CD14-positive monocyte (primary cell): ENCODE measurements around the gene CHRD. TPM values are rescaled to one million over a fixed set of nuclear protein-coding genes. Genes with fewer than 3 reads are reported as not detected.

Experiments
- DNase-seq, 3 donors: peaks; one replicate each; pipeline ENCODE4 v3.0.0-alpha.2; 2011 to 2022
- H2AFZ ChIP-seq: 2 replicates; pipeline ENCODE4 v1.6.0; 2012; ENCODE audit warnings: mild to moderate bottlenecking, low read depth, low read length, inconsistent platforms; ENCODE audit not compliant: insufficient read depth, poor library complexity, severe bottlenecking
- H3K27ac ChIP-seq, 2 donors: 1 replicate in 1 of 2; 2 replicates in 1 of 2; pipeline ENCODE4 v1.5.1; 2012 to 2013; ENCODE audit warnings: low read length in 2 of 2, control low read depth in 1 of 2, inconsistent platforms in 1 of 2, low read depth in 1 of 2, mild to moderate bottlenecking in 1 of 2
- H3K27me3 ChIP-seq, 2 donors: one replicate each; pipeline versions ENCODE4 v1.6.0 to v1.6.1; 2011 to 2013; ENCODE audit warnings: low read length in 2 of 2; ENCODE audit not compliant: control insufficient read depth in 2 of 2, insufficient read depth in 2 of 2
- H3K36me3 ChIP-seq, 2 donors: replicated peaks in 1 of 2; 1 replicate in 1 of 2; 2 replicates in 1 of 2; pipeline versions ENCODE4 v1.5.1 to v1.6.1; 2012 to 2013; ENCODE audit warnings: low read length in 2 of 2, control low read depth in 1 of 2, inconsistent platforms in 1 of 2, mild to moderate bottlenecking in 1 of 2; ENCODE audit not compliant: insufficient read depth in 2 of 2, control insufficient read depth in 1 of 2
- H3K4me1 ChIP-seq, 2 donors: 1 replicate in 1 of 2; 2 replicates in 1 of 2; pipeline versions ENCODE4 v1.5.1 to v1.6.1; 2012 to 2013; ENCODE audit warnings: low read length in 2 of 2, control low read depth in 1 of 2, inconsistent platforms in 1 of 2, mild to moderate bottlenecking in 1 of 2, moderate library complexity in 1 of 2; ENCODE audit not compliant: insufficient read depth in 2 of 2, control insufficient read depth in 1 of 2
- H3K4me2 ChIP-seq: replicated peaks from 2 replicates; pipeline ENCODE3; 2012; ENCODE audit warnings: low read length, moderate library complexity, mild to moderate bottlenecking; ENCODE audit not compliant: poor library complexity, severe bottlenecking; ENCODE audit errors: extremely low read depth
- H3K4me3 ChIP-seq, 3 experiments: fragments of 200-600 bp in 1 of 3; sonication (generic) in 1 of 3; replicated peaks in 1 of 3; 1 replicate in 2 of 3; 2 replicates in 1 of 3; pipeline ENCODE4 v1.5.1; 2011 to 2013; ENCODE audit warnings: low read length in 3 of 3, mild to moderate bottlenecking in 3 of 3, control low read depth in 2 of 3, low read depth in 2 of 3, inconsistent platforms in 1 of 3, moderate library complexity in 1 of 3
- H3K79me2 ChIP-seq: 2 replicates; pipeline ENCODE4 v1.6.0; 2012; ENCODE audit warnings: mild to moderate bottlenecking, control low read depth, inconsistent platforms, low read length, moderate library complexity; ENCODE audit not compliant: insufficient read depth
- H3K9ac ChIP-seq: 2 replicates; pipeline ENCODE4 v1.6.0; 2017; ENCODE audit warnings: low read length, mild to moderate bottlenecking; ENCODE audit not compliant: insufficient read depth, poor library complexity, severe bottlenecking
- H3K9me3 ChIP-seq, 2 donors: replicated peaks in 1 of 2; 1 replicate in 1 of 2; 2 replicates in 1 of 2; pipeline versions ENCODE4 v1.5.1 to v1.6.1; 2012 to 2013; ENCODE audit warnings: low read length in 2 of 2, control low read depth in 1 of 2; ENCODE audit not compliant: control insufficient read depth in 1 of 2, insufficient read depth in 1 of 2
- H4K20me1 ChIP-seq: 2 replicates; pipeline ENCODE4 v1.6.0; 2012; ENCODE audit warnings: mild to moderate bottlenecking, low read length, control low read depth, moderate library complexity; ENCODE audit not compliant: insufficient read depth
- H3K27ac Mint-ChIP-seq, 7 donors: one replicate each; pipeline ENCODE4 v1.8.0; 2020; ENCODE audit warnings: mild to moderate bottlenecking in 7 of 7, mixed read lengths in 7 of 7, moderate library complexity in 6 of 7, inconsistent platforms in 2 of 7
- H3K27me3 Mint-ChIP-seq, 3 donors: one replicate each; pipeline ENCODE4 v1.8.0; 2021 to 2022; ENCODE audit warnings: low read depth in 3 of 3, mild to moderate bottlenecking in 3 of 3, mixed read lengths in 3 of 3, moderate library complexity in 3 of 3, inconsistent platforms in 1 of 3
- H3K36me3 Mint-ChIP-seq, 2 donors: one replicate each; pipeline ENCODE4 v1.8.0; 2020; ENCODE audit warnings: mixed read lengths in 2 of 2, inconsistent platforms in 1 of 2, mild to moderate bottlenecking in 1 of 2
- H3K4me1 Mint-ChIP-seq: one replicate; pipeline ENCODE4 v1.8.0; 2020; ENCODE audit warnings: mild to moderate bottlenecking, mixed read lengths
- H3K4me3 Mint-ChIP-seq, 2 donors: one replicate each; pipeline ENCODE4 v1.8.0; 2020; ENCODE audit warnings: mild to moderate bottlenecking in 2 of 2, mixed read lengths in 2 of 2, moderate library complexity in 1 of 2
- H3K9me3 Mint-ChIP-seq, 7 donors: one replicate each; pipeline ENCODE4 v1.8.0; 2020 to 2022; ENCODE audit warnings: mixed read lengths in 7 of 7, mild to moderate bottlenecking in 6 of 7, moderate library complexity in 6 of 7, inconsistent platforms in 2 of 7
- CTCF ChIP-seq: fragments of 200-600 bp; IDR thresholded peaks from one replicate; pipeline ENCODE4 v1.8.0; 2022; ENCODE audit warnings: antibody characterized with exemption, mild to moderate bottlenecking
- WGBS: methylation state at CpG from one replicate; pipeline ENCODE4 v1.1.5; 2013; ENCODE audit warnings: missing lambda C conversion rate; ENCODE audit not compliant: insufficient coverage; 5-methylcytosine and 5-hydroxymethylcytosine counted together
- intact Hi-C, 2 donors: fragments of 100-400 bp; cut with micrococcal nuclease; formaldehyde crosslinking; loops; one replicate each; pipeline versions ENCODE4 v1.15.0 to v1.15.1; 2023
- polyA plus RNA-seq, 3 donors: library from polyadenylated mRNA; depleted of rRNA in 1 of 3; unstranded in 2 of 3; stranded (reverse) in 1 of 3; fragments of 300-500 nt in 2 of 3; fragments of >200 nt in 1 of 3; fragmentation: Illumina TruSeq in 2 of 3; gene quantifications; 1 replicate in 2 of 3; 2 replicates in 1 of 3; pipeline ENCODE4 v1.2.3, GENCODE V29; 2012 to 2021

Gene CHRD
- polyA plus RNA-seq, 3 donors, result 0.03 TPM; not detected in 2

DNA sequence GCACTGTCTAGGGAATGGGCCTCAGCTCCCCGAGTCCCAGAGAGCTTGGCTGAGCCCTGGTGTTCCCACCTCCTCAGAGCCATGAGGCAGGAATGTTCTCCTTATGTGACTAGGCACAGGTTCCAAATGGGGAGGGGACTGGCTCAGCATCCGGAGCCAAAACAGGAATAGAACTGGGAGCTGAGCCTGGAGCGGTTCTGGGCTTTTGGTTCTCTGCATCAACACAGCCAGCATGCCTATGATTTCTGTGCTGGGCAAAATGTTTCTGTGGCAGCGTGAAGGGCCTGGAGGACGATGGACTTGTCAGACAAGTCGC lies 42.5 kb upstream of the CHRD start, which contains the start of gene FAM131A:
FAM131A (plus strand) TSS at position 202 of the 316 bp plus-strand sequence; CDS start at position 233, 31 bp downstream.
- H2AFZ ChIP-seq, result peak within 1 kb of the TSS; percentile 78
- H3K27ac Mint-ChIP-seq, result peak within 1 kb of the TSS; percentile 91 to 97 (median 97)
- peak within 1 kb of the TSS; percentile 78 to 87 for H3K27ac ChIP-seq
- peak within 1 kb of the TSS; percentile 90 to 97 for H3K4me3 Mint-ChIP-seq
- intact Hi-C loops, result no loop called here
- H3K4me1 ChIP-seq, result peaks cover 36 to 44% of the 10 kb centered on the region in 2 donors
- peak within 1 kb of the TSS; percentile 84 for H3K9ac ChIP-seq
- H4K20me1 ChIP-seq, result peaks cover 51% of the 10 kb centered on the region
- H3K36me3 Mint-ChIP-seq, result peaks cover 58 to 62% of the 10 kb centered on the region in 2 donors
- peaks cover 38 to 43% of the 10 kb centered on the region in 2 donors for H3K36me3 ChIP-seq
- no peaks in the 10 kb centered on the region for H3K9me3 ChIP-seq
- peak within 1 kb of the TSS; percentile 85 for H3K4me2 ChIP-seq
- peaks cover 51% of the 10 kb centered on the region for H3K4me1 Mint-ChIP-seq
- peak within 1 kb of the TSS; percentile 75 to 84 (median 78) for H3K4me3 ChIP-seq
- TF ChIP-seq CTCF, result no peak
- H3K79me2 ChIP-seq, result peaks cover 22% of the 10 kb centered on the region
- no peaks in the 10 kb centered on the region for H3K9me3 Mint-ChIP-seq
- WGBS, result 98% methylated on average over 6 of the region's 6 CpGs
- no peak for DNase-seq
- H3K27me3 Mint-ChIP-seq, result peaks cover 1 to 14% (median 10%) of the 10 kb centered on the region in 3 donors
- H3K27me3 ChIP-seq, result peaks cover 0 to 4% of the 10 kb centered on the region in 2 donors

DNA sequence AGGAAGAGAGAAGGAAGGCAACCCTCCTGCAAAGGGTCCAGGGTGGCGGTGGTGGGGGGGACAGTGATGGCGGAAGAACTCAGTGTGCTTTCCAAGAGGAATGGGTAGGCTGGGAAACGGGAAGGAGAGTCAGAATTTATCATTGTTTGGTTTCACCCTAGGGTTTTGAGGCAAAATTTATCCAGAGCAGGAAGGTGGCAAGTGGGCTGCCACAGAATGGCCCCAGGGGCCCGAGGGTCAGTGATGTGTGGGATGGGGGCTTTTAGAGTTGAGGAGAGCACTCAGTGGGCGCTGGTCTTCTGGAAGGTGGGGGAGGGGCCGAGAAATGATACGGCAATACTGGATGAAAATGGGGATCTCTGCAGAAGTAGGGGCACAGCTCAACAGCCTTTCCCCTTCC lies 41.9 kb upstream of the CHRD start:
- peaks cover 38 to 43% of the 10 kb centered on the region in 2 donors for H3K36me3 ChIP-seq
- no peak overlapping the region for H3K4me3 ChIP-seq
- intact Hi-C loops, result no loop called here
- no peak for DNase-seq
- H3K4me1 Mint-ChIP-seq, result peaks cover 51% of the 10 kb centered on the region
- H4K20me1 ChIP-seq, result peaks cover 48% of the 10 kb centered on the region
- no peak overlapping the region for H2AFZ ChIP-seq
- no peak overlapping the region for H3K4me2 ChIP-seq
- 92% methylated on average over 5 of the region's 7 CpGs for WGBS
- H3K9me3 ChIP-seq, result no peaks in the 10 kb centered on the region
- H3K79me2 ChIP-seq, result peaks cover 22% of the 10 kb centered on the region
- H3K9ac ChIP-seq, result no peak overlapping the region
- peaks cover 0 to 4% of the 10 kb centered on the region in 2 donors for H3K27me3 ChIP-seq
- peak overlapping the region in 3 of 7 donors; percentile 53 to 97 (median 65) for H3K27ac Mint-ChIP-seq
- H3K36me3 Mint-ChIP-seq, result peaks cover 58 to 61% of the 10 kb centered on the region in 2 donors
- no peak overlapping the region for H3K4me3 Mint-ChIP-seq
- no peaks in the 10 kb centered on the region for H3K9me3 Mint-ChIP-seq
- H3K27ac ChIP-seq, result no peak overlapping the region
- TF ChIP-seq CTCF, result no peak
- H3K4me1 ChIP-seq, result peaks cover 36 to 44% of the 10 kb centered on the region in 2 donors
- H3K27me3 Mint-ChIP-seq, result peaks cover 1 to 14% (median 10%) of the 10 kb centered on the region in 3 donors
